Breast epithelium (tissue), 4 donors: ENCODE results near the gene KCNIP4. TPM values are rescaled to one million over a fixed set of nuclear protein-coding genes. Genes with fewer than 3 reads are reported as not detected.

Experiments used
- DNase-seq, 2 donors: peaks; one replicate each; pipeline ENCODE4 v3.0.0-alpha.2; 2019; ENCODE audit warnings: low spot score in 2 of 2
- H3K27ac ChIP-seq, 2 donors: fragments of 200-600 bp; sonication (generic) in 1 of 2; one replicate each; pipeline ENCODE4 v1.5.1; 2016 to 2019; ENCODE audit warnings: mild to moderate bottlenecking in 1 of 2
- H3K27me3 ChIP-seq, 2 donors: fragments of 200-600 bp; sonication (generic) in 1 of 2; one replicate each; pipeline versions ENCODE4 v1.5.1 to v1.6.0; 2017 to 2019; ENCODE audit warnings: control low read depth in 1 of 2, mild to moderate bottlenecking in 1 of 2
- H3K36me3 ChIP-seq: fragments of 200-600 bp; one replicate; pipeline ENCODE4 v1.5.1; 2019
- H3K4me1 ChIP-seq, 2 donors: fragments of 200-600 bp; sonication (generic); one replicate each; pipeline ENCODE4 v1.5.1; 2016 to 2019; ENCODE audit warnings: control low read depth in 1 of 2
- H3K4me3 ChIP-seq, 3 donors: fragments of 200-600 bp; sonication (generic); 1 replicate in 2 of 3; 2 replicates in 1 of 3; pipeline ENCODE4 v1.5.1; 2016 to 2019; ENCODE audit warnings: mild to moderate bottlenecking in 3 of 3, moderate library complexity in 2 of 3
- H3K9me3 ChIP-seq, 2 donors: fragments of 200-600 bp; sonication (generic) in 1 of 2; one replicate each; pipeline ENCODE4 v1.5.1; 2016 to 2019; ENCODE audit warnings: control low read depth in 1 of 2
- CTCF ChIP-seq, 3 donors: fragments of 450-650 bp; IDR thresholded peaks; one replicate each; pipeline ENCODE4 v1.5.1; 2016 to 2017; ENCODE audit warnings: antibody characterized with exemption in 3 of 3, mild to moderate bottlenecking in 3 of 3, moderate library complexity in 3 of 3
- POLR2A ChIP-seq: fragments of 450-650 bp; IDR thresholded peaks from one replicate; pipeline ENCODE4 v1.6.1; 2016; ENCODE audit warnings: antibody characterized with exemption, mild to moderate bottlenecking, moderate library complexity
- POLR2AphosphoS5 ChIP-seq, 3 donors: sonication (generic); formaldehyde crosslinking; IDR thresholded peaks; one replicate each; pipeline ENCODE4 v1.6.1; 2017; ENCODE audit warnings: antibody characterized with exemption in 3 of 3
- intact Hi-C: fragments of 100-400 bp; cut with DNase I; formaldehyde crosslinking; loops from one replicate; pipeline ENCODE4 v1.15.1; 2023; ENCODE audit warnings: low total_unique reads
- total RNA-seq, 3 donors: library from RNA; depleted of rRNA; stranded (reverse); fragments of >200 nt; gene quantifications; one replicate each; pipeline ENCODE4 v1.1.0, GENCODE V29; 2016

The KCNIP4 gene
- total RNA-seq, 3 donors from 2014 or later: 0.44 to 0.66 TPM; not detected in 1

- H3K4me3 ChIP-seq: no peak overlapping the region
- TF ChIP-seq POLR2AphosphoS5 (IDR thresholded peaks at IDR 0.05): no peak
- TF ChIP-seq POLR2A: no peak
- no peak overlapping the region for H3K27ac ChIP-seq
- no peaks in the 10 kb centered on the region for H3K27me3 ChIP-seq
- no peaks in the 10 kb centered on the region for H3K4me1 ChIP-seq
- H3K36me3 ChIP-seq: no peaks in the 10 kb centered on the region
- DNase-seq: no peak
- H3K9me3 ChIP-seq: no peaks in the 10 kb centered on the region
- intact Hi-C loops: no loop called here
Measured at GRCh38 chr4:21202959-21203358, 745.6 kb downstream of the KCNIP4 start.

GRCh38 chr4:21198683-21199082 is 749.9 kb downstream of the KCNIP4 start:
- no peaks in the 10 kb centered on the region for H3K36me3 ChIP-seq
- no peaks in the 10 kb centered on the region for H3K27me3 ChIP-seq
- TF ChIP-seq CTCF (IDR thresholded peaks at IDR 0.05) (no peak), POLR2A (no peak), POLR2AphosphoS5 (IDR thresholded peaks at IDR 0.05) (no peak)
- intact Hi-C loops: no loop called here
- DNase-seq: no peak
- no peaks in the 10 kb centered on the region for H3K4me1 ChIP-seq
- H3K9me3 ChIP-seq: no peaks in the 10 kb centered on the region
- H3K27ac ChIP-seq: no peak overlapping the region
- no peak overlapping the region for H3K4me3 ChIP-seq

- H3K9me3 ChIP-seq: no peaks in the 10 kb centered on the region
- intact Hi-C loops: no loop called here
Measured at GRCh38 chr4:21195682-21196081, 752.9 kb downstream of the KCNIP4 start.

GRCh38 chr4:21192367-21192766 is 756.2 kb downstream of the KCNIP4 start:
- Histone ChIP-seq H3K27ac (no peak overlapping the region), H3K4me3 (no peak overlapping the region), H3K27me3 (no peaks in the 10 kb centered on the region), H3K9me3 (no peaks in the 10 kb centered on the region), H3K4me1 (no peaks in the 10 kb centered on the region), H3K36me3 (no peaks in the 10 kb centered on the region)
- intact Hi-C loops: no loop called here
- TF ChIP-seq POLR2A (no peak), POLR2AphosphoS5 (IDR thresholded peaks at IDR 0.05) (no peak), CTCF (IDR thresholded peaks at IDR 0.05) (no peak)
- no peak for DNase-seq

More at GRCh38 chr4:21195682-21196081, 752.9 kb downstream of the KCNIP4 start:
- Histone ChIP-seq H3K27ac (no peak overlapping the region), H3K4me3 (no peak overlapping the region), H3K4me1 (no peaks in the 10 kb centered on the region), H3K27me3 (no peaks in the 10 kb centered on the region), H3K36me3 (no peaks in the 10 kb centered on the region)
- TF ChIP-seq POLR2AphosphoS5 (IDR thresholded peaks at IDR 0.05): no peak
- TF ChIP-seq CTCF (IDR thresholded peaks at IDR 0.05): no peak
- TF ChIP-seq POLR2A: no peak
- DNase-seq: no peak

GRCh38 chr4:21191317-21191716 is 757.3 kb downstream of the KCNIP4 start:
- Histone ChIP-seq H3K36me3 (no peaks in the 10 kb centered on the region), H3K9me3 (no peaks in the 10 kb centered on the region), H3K27ac (no peak overlapping the region), H3K4me1 (no peaks in the 10 kb centered on the region), H3K4me3 (no peak overlapping the region), H3K27me3 (no peaks in the 10 kb centered on the region)
- TF ChIP-seq CTCF (IDR thresholded peaks at IDR 0.05): no peak
- no peak for TF ChIP-seq POLR2AphosphoS5 (IDR thresholded peaks at IDR 0.05)
- TF ChIP-seq POLR2A: no peak
- DNase-seq: no peak
- intact Hi-C loops: no loop called here

GRCh38 chr4:21184788-21185187 is 763.8 kb downstream of the KCNIP4 start:
- intact Hi-C loops: no loop called here
- no peak overlapping the region for H3K4me3 ChIP-seq
- DNase-seq: no peak
- H3K27ac ChIP-seq: no peak overlapping the region
- TF ChIP-seq POLR2AphosphoS5 (IDR thresholded peaks at IDR 0.05): no peak
- TF ChIP-seq CTCF (IDR thresholded peaks at IDR 0.05): no peak
- no peak for TF ChIP-seq POLR2A
- no peaks in the 10 kb centered on the region for H3K27me3 ChIP-seq
- no peaks in the 10 kb centered on the region for H3K9me3 ChIP-seq
- H3K4me1 ChIP-seq: no peaks in the 10 kb centered on the region
- no peaks in the 10 kb centered on the region for H3K36me3 ChIP-seq
